Activated gamma-delta T cell treated with Interleukin-2 at 50 U/mL for 16 hours (primary cell): ENCODE measurements around the gene SPEF1.
"Not testable (repeated sequence)": the region's sequence is repeated elsewhere in the genome, so short reads cannot be mapped to it uniquely, and the experiment has no call there.

Experiments used
- DNase-seq: peaks from one replicate; pipeline ENCODE4 v3.0.0-alpha.2; 2020

The SPEF1 gene

GRCh38 chr20:3804781-3805180 lies 23.5 kb upstream of the SPEF1 start:
- no peak for DNase-seq

- DNase-seq, result no peak
Measured at GRCh38 chr20:3804254-3804751, 23.1 kb upstream of the SPEF1 start.

GRCh38 chr20:3803854-3804253 lies 22.6 kb upstream of the SPEF1 start:
- no peak for DNase-seq

GRCh38 chr20:3803289-3803688 lies 22.0 kb upstream of the SPEF1 start:
- DNase-seq, result no peak

GRCh38 chr20:3802524-3803239 lies 21.4 kb upstream of the SPEF1 start:
- no peak for DNase-seq

- no peak for DNase-seq
Measured at GRCh38 chr20:3801846-3802245, 20.6 kb upstream of the SPEF1 start.

- DNase-seq, result no peak
Measured at GRCh38 chr20:3801299-3801698, 20.1 kb upstream of the SPEF1 start.

- no peak for DNase-seq
Measured at GRCh38 chr20:3800878-3801260, 19.6 kb upstream of the SPEF1 start.

GRCh38 chr20:3800256-3800877 lies 19.1 kb upstream of the SPEF1 start:
- no peak for DNase-seq

- no peak for DNase-seq
Measured at GRCh38 chr20:3798908-3799248, 17.6 kb upstream of the SPEF1 start.

GRCh38 chr20:3798373-3798768 lies 17.1 kb upstream of the SPEF1 start:
- no peak for DNase-seq

GRCh38 chr20:3797592-3798372 lies 16.5 kb upstream of the SPEF1 start:
- peak; percentile 50 for DNase-seq

- DNase-seq, result no peak
Measured at GRCh38 chr20:3797226-3797545, 15.9 kb upstream of the SPEF1 start.

- no peak for DNase-seq
Measured at GRCh38 chr20:3796477-3797225, 15.4 kb upstream of the SPEF1 start.

- peak; percentile 88 for DNase-seq
Measured at GRCh38 chr20:3795511-3796468, 14.5 kb upstream of the SPEF1 start, which contains the start of gene CDC25B. CDC25B (plus strand) TSS chr20:3796310; CDS start chr20:3796532, 222 bp downstream.

GRCh38 chr20:3794701-3795420 lies 13.6 kb upstream of the SPEF1 start:
- DNase-seq, result no peak

- DNase-seq, result not testable (repeated sequence)
Measured at GRCh38 chr20:3794168-3794567, 12.9 kb upstream of the SPEF1 start.

GRCh38 chr20:3789201-3789600 lies 8.0 kb upstream of the SPEF1 start:
- not testable (repeated sequence) for DNase-seq

GRCh38 chr20:3788685-3789155 lies 7.5 kb upstream of the SPEF1 start:
- DNase-seq, result no peak

GRCh38 chr20:3787324-3788014 lies 6.2 kb upstream of the SPEF1 start:
- DNase-seq, result no peak
